WTC11 (cell line): Measurements from ENCODE around the gene ABAT.

ENCODE experiments used
- CREB1 ChIP-seq: sonication (generic); formaldehyde crosslinking; IDR thresholded peaks from 2 replicates; pipeline ENCODE4 v1.8.0; 2023; ENCODE audit warnings: mild to moderate bottlenecking, missing genetic modification reagents
- CTCF ChIP-seq: fragments of 200-600 bp; IDR thresholded peaks from 2 replicates; pipeline ENCODE4 v1.8.0; 2022; ENCODE audit warnings: antibody characterized with exemption
- ELF4 ChIP-seq: sonication (generic); formaldehyde crosslinking; IDR thresholded peaks from 2 replicates; pipeline ENCODE4 v1.8.1; 2022; ENCODE audit warnings: low read depth, mild to moderate bottlenecking, moderate library complexity, missing genetic modification reagents
- NFYB ChIP-seq: sonication (generic); formaldehyde crosslinking; conservative IDR thresholded peaks from 2 replicates; pipeline ENCODE4 v1.8.0; 2022; ENCODE audit warnings: low read depth, missing genetic modification reagents
- TF ChIP-seq, protein P1 (sequence below): sonication (generic); formaldehyde crosslinking; IDR thresholded peaks from 2 replicates; pipeline ENCODE4 v1.8.0; 2022; ENCODE audit warnings: missing genetic modification reagents

- TF ChIP-seq CTCF (no peak), CREB1 (CRISPR knock-in tag) (no peak), NFYB (CRISPR knock-in tag) (no peak), ELF4 (CRISPR knock-in tag) (no peak)
- TF ChIP-seq, protein P1, sequence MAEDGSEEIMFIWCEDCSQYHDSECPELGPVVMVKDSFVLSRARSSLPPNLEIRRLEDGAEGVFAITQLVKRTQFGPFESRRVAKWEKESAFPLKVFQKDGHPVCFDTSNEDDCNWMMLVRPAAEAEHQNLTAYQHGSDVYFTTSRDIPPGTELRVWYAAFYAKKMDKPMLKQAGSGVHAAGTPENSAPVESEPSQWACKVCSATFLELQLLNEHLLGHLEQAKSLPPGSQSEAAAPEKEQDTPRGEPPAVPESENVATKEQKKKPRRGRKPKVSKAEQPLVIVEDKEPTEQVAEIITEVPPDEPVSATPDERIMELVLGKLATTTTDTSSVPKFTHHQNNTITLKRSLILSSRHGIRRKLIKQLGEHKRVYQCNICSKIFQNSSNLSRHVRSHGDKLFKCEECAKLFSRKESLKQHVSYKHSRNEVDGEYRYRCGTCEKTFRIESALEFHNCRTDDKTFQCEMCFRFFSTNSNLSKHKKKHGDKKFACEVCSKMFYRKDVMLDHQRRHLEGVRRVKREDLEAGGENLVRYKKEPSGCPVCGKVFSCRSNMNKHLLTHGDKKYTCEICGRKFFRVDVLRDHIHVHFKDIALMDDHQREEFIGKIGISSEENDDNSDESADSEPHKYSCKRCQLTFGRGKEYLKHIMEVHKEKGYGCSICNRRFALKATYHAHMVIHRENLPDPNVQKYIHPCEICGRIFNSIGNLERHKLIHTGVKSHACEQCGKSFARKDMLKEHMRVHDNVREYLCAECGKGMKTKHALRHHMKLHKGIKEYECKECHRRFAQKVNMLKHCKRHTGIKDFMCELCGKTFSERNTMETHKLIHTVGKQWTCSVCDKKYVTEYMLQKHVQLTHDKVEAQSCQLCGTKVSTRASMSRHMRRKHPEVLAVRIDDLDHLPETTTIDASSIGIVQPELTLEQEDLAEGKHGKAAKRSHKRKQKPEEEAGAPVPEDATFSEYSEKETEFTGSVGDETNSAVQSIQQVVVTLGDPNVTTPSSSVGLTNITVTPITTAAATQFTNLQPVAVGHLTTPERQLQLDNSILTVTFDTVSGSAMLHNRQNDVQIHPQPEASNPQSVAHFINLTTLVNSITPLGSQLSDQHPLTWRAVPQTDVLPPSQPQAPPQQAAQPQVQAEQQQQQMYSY, result no peak
These were observed 108.3 kb downstream of the ABAT start for GRCh38 chr16:8782673-8783072.
